Umbilical cord (tissue), 2 donors: ENCODE measurements around the gene ROBO1. TPM values are rescaled to one million over a fixed set of nuclear protein-coding genes. Genes with fewer than 3 reads are reported as not detected.

Experiments used
- DNase-seq: peaks from one replicate; pipeline ENCODE4 v3.0.0-alpha.2; 2015; ENCODE audit warnings: low spot score
- total RNA-seq: library from RNA; depleted of rRNA; stranded (reverse); fragments of >200 nt; gene quantifications from one replicate; pipeline ENCODE4 v1.2.3, GENCODE V29; 2014; ENCODE audit warnings: low replicate concordance; ENCODE audit not compliant: insufficient read depth

The ROBO1 gene
- total RNA-seq, 1 donor from 2014 or later = 27.9 TPM

GRCh38 chr3:78882251-78882650, 885.5 kb downstream of the ROBO1 start:
- DNase-seq = no peak

- DNase-seq = no peak
These were observed 886.3 kb downstream of the ROBO1 start for GRCh38 chr3:78881501-78881900.

DNA sequence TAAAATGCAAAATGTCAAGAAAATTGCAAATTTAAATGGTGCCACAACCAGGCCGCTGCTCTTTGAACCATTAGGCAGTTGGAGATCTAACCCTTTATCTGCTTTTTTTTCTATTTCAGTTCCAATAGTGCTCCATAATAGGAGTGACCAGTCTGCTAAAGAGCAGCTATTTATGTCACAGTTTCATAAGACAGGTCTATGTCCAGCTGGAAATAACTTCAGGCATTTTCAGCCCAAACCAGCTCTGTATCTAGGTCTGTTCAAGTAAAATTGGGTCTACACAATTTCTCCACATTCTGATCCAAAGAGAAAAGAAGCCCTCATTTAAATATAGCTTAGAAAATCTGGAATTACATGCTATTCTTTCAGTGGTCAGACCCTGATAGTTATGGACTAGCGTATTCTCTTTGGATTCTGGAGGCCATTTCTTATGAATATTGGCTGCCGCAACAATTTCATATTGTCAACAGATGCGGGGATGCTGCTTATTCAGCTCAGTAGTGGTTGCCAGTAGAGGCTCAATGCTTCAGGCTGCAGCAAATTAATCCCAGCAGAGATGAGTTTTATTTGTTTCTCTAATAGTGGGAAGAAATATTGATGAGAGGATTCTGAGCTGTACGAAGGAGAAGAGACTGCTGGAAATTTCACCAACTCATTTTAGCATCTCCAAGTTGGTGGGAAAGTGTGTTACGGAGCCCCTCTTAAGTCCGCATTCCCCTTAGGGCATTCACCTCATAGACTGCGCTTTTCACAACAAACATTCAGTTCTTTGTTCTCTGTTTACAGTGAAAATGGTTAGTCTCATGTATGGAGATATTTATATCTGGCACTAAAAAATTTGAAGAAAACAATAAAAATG, 887.0 kb downstream of the ROBO1 start:
- DNase-seq = no peak

DNA sequence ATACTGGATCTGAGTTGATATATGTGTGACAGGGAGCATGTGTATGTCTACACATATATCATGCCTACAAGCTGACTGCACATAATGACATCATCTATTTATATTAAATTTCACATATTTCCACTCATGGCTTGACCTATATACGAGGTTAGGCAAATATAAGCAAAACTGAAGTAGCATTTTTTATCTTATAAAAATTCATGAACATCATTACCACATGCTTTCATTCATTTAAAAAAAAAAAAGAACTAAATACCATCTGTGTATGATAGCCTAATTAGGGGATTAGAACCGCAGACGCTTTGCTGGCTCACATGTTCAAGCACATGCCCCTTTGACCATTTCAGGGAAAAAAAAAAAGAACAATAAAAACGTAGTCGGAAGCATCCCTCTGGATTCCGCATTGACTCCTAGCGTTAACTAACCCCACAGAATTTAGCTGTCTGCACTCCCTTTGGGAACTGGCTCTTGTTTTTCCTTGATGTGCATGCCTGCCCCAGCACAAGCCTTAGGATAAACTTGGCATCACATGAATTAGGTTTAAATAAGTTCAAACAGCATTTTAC, 888.4 kb downstream of the ROBO1 start:
- no peak for DNase-seq

- DNase-seq = no peak
These were observed 889.0 kb downstream of the ROBO1 start for GRCh38 chr3:78878789-78879188.

DNA sequence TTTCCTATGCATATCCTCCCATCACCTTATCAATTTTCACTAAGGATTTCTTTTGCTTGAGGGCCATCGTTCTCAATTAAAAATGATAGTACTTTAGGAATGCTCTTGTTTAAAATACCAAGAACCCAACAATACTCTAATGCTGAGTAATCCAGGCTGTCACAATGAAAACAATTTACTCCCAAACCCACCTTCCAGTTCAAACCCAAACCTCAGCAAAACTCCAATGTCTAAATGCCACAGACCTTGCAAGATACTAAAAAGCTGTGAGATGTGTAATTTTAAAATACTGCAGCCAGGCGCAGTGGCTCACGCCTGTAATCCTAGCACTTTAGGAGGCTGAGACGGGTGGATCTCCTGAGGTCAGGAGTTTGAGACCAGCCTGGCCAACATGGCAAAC, 889.8 kb downstream of the ROBO1 start:
- DNase-seq = no peak

- no peak for DNase-seq
These were observed 891.9 kb downstream of the ROBO1 start for GRCh38 chr3:78875851-78876250.

DNA sequence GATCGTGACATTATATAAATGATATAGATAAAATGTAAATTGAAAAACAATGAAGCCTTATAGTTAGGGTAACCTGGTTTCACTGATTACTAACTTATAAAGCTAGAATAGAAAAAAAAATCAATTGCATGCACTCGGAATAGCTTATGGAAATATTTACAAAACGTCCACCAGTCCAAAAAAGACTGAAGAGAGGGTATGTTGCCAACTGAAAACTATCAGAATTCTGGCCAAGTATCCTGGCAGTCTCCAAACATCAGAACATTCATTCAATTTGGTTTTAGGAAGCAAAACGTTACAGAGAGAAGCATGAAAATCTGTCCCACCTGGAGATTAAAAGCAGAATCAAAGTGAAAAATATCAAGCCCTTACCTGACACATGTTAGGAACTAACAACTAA, 892.4 kb downstream of the ROBO1 start:
- DNase-seq = no peak

- no peak for DNase-seq
These were observed 894.2 kb downstream of the ROBO1 start for GRCh38 chr3:78873641-78874040.

- DNase-seq = no peak
These were observed 895.6 kb downstream of the ROBO1 start for GRCh38 chr3:78872195-78872594.

GRCh38 chr3:78871048-78871447, 896.8 kb downstream of the ROBO1 start:
- DNase-seq = no peak

GRCh38 chr3:78870484-78870883, 897.3 kb downstream of the ROBO1 start:
- DNase-seq = no peak

DNA sequence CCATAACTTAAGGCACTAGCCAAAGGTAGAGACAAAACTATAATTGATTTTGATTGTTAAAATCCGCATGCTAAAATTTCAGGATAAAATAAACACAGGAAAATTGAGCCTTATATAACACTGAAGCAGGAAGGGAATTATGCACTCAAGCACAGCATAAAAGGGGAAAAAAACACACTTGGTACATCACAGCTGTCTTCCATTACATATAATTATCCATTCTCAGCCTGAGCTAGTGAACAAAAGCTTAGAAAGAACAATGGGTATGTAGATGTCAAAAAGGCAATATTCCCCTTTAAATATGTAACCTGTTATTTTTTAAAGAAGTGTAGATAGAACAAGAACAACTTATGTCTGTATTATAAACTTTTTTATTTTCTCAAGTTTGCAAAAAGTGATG, 899.2 kb downstream of the ROBO1 start:
- DNase-seq = no peak

GRCh38 chr3:78867409-78868372, 900.1 kb downstream of the ROBO1 start:
- peak; percentile 50 for DNase-seq

DNA sequence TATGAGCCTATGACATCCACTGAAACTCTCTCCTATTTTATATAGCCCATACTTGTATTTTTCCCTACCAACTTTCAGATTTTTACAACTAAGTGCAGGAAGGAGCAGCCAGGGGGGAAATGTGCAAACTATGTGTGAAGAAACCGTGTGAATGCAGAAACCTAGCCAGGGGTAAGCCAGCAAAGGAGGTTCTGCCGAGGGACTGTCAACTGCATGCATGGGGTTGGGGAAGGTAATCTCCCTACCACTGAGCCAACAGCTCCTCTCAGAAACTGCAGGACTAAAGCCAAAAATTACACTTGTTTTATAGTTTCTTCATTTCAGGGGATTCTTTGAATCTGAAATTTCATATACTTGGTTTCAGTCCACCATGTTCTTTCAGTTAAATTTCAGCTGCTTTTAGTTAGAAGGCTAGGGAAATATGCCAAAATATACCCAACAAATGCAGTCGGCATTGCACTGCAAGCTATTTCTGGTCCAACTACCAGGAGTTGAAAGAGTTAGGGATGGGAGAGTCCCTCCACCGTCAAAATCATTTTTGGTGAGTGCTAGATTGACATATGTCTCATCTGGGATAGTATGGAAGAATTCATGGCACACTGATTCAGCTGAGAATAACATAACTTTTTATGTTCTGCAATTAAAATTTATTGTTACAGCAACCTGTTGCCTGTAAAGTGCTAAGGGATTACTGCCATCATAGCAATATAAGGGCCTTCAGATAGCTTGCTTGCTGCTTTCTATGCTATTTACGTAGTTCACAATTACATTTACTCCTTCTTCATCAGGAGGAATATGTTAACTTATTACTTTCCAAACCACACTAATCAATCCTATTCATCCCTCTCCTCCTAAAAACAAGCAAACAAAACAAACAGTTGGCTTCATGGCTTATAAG, 904.2 kb downstream of the ROBO1 start:
- no peak for DNase-seq

DNA sequence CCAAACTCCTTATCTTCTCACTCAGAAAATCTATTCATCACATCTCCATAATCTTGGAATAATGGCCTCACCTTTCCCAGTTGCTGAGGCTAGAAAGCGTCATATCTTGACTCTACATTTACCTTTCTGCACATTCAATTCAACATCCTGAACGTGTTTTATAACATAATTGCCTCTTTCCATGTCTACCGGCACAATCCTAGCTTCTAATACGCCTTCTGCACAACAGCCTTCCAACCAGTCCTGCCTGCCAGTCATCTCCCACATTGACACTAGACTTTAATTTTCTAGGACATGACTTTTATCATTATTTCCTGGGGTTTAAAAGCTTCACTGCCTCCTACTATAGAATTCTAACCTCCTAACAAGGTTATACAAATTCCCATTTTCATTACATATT, 906.6 kb downstream of the ROBO1 start:
- no peak for DNase-seq

DNA sequence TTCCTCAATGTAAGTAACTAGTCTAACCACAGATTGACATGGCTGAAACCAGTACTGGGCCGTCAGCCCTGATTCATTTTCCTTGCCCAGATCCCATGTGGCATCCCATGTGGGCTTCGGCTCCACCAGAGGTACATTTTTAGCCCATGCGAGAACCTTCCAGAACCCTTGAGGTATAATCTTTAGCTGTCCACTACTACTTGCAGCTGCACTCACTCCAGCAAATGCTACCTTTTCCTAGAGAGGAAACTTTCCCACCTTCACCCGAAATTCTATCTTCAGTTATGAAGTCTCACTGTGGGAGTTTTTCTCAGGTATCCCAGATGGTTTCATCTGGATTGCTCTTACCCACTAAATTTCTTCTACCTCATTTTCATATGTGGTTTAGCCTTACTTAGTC, 907.2 kb downstream of the ROBO1 start:
- no peak for DNase-seq

- DNase-seq = no peak
These were observed 908.9 kb downstream of the ROBO1 start for GRCh38 chr3:78858910-78859309.

GRCh38 chr3:78858174-78858573, 909.6 kb downstream of the ROBO1 start:
- DNase-seq = no peak

GRCh38 chr3:78857494-78858111, 910.2 kb downstream of the ROBO1 start:
- DNase-seq = no peak

DNA sequence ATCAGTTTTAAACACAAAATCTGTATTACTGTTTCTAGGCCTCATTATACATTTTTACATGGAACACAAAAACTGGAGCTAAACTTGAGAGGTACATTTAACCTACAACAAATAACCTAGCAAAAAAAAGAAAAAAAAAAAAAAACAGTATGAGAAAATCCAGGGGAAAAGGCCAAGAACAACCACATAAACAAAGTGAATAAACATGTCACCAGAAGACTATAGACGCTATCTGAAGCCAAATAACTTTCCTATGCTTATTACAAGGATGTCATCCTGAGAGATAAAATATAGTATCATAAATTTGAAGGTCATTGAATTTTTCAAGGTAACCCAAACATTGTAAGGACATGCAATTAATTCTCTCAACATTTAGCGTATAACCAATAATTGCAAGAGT, 911.6 kb downstream of the ROBO1 start:
- no peak for DNase-seq
